Adipose tissue (tissue), 3 donors: ENCODE data around the gene RTN4IP1. TPM values are rescaled to one million over a fixed set of nuclear protein-coding genes. Genes with fewer than 3 reads are reported as not detected.
"Not testable (repeated sequence)": the region's sequence is repeated elsewhere in the genome, so short reads cannot be mapped to it uniquely, and the experiment has no call there.

Experiments used
- H3K27ac ChIP-seq: one replicate; pipeline ENCODE4 v1.5.1; 2013; ENCODE audit warnings: low read depth, low read length
- WGBS, 3 donors: extraction: QIAGEN DNeasy Blood & Tissue Kit; methylation state at CpG; one replicate each; pipeline ENCODE4 v1.1.7; 2013; 5-methylcytosine and 5-hydroxymethylcytosine counted together
- polyA plus RNA-seq, 3 donors: library from polyadenylated mRNA; stranded (reverse); fragments of 200-250 nt; gene quantifications; one replicate each; pipeline ENCODE4 v1.2.3, GENCODE V29; 2013
- donor health status: healthy with polysubstance abuse.
- donor health status: Bipolar disorder and iron deficiency.
- donor health status: healthy.

The RTN4IP1 gene
- polyA plus RNA-seq, 3 donors: 2.3 to 5.7 (median 4.4) TPM

GRCh38 chr6:106630366-106630765, 1.1 kb upstream of the RTN4IP1 start:
- WGBS, 3 donors: 37 to 57% (median 51%) methylated on average over 5 of the region's 5 CpGs

GRCh38 chr6:106629859-106630163, 513 bp upstream of the RTN4IP1 start:
- no peak overlapping the region for H3K27ac ChIP-seq
- WGBS, 3 donors: 0 to 2% (median 1%) methylated on average over 14 of the region's 14 CpGs

More at GRCh38 chr6:106630366-106630765, 1.1 kb upstream of the RTN4IP1 start:
- no peak overlapping the region for H3K27ac ChIP-seq

- 21 to 30% (median 30%) methylated on average over 7 of the region's 7 CpGs for WGBS, 3 donors
- no peak overlapping the region for H3K27ac ChIP-seq
These were observed 618 bp downstream of the RTN4IP1 start for GRCh38 chr6:106628658-106629102.

- H3K27ac ChIP-seq: not testable (repeated sequence)
- 91 to 94% (median 92%) methylated on average over 16 of the region's 16 CpGs for WGBS, 3 donors
These were observed 1.5 kb downstream of the RTN4IP1 start for GRCh38 chr6:106627760-106628159.

GRCh38 chr6:106626485-106626884, 2.8 kb downstream of the RTN4IP1 start:
- WGBS, 3 donors: 35 to 55% (median 50%) methylated on average over 2 of the region's 2 CpGs
- no peak overlapping the region for H3K27ac ChIP-seq

- H3K27ac ChIP-seq: no peak overlapping the region
- 87 to 93% (median 90%) methylated on average over 1 of the region's 1 CpG for WGBS, 3 donors
These were observed 6.3 kb downstream of the RTN4IP1 start for GRCh38 chr6:106623039-106623438.

GRCh38 chr6:106622412-106622811, 6.9 kb downstream of the RTN4IP1 start:
- 95 to 97% (median 96%) methylated on average over 8 of the region's 8 CpGs for WGBS, 3 donors
- no peak overlapping the region for H3K27ac ChIP-seq

- H3K27ac ChIP-seq: no peak overlapping the region
- WGBS, 3 donors: 73 to 89% (median 85%) methylated on average over 3 of the region's 3 CpGs
These were observed 8.2 kb downstream of the RTN4IP1 start for GRCh38 chr6:106620931-106621672.

GRCh38 chr6:106619223-106619622, 10.1 kb downstream of the RTN4IP1 start:
- H3K27ac ChIP-seq: no peak overlapping the region
- WGBS, 3 donors: 45 to 88% (median 56%) methylated on average over 1 of the region's 1 CpG

GRCh38 chr6:106618324-106618723, 11.0 kb downstream of the RTN4IP1 start:
- H3K27ac ChIP-seq: no peak overlapping the region
- 54 to 76% (median 72%) methylated on average over 3 of the region's 3 CpGs for WGBS, 3 donors

GRCh38 chr6:106617857-106618256, 11.4 kb downstream of the RTN4IP1 start:
- WGBS, 3 donors: 79 to 96% (median 82%) methylated on average over 1 of the region's 1 CpG
- no peak overlapping the region for H3K27ac ChIP-seq

GRCh38 chr6:106617302-106617701, 12.0 kb downstream of the RTN4IP1 start:
- no peak overlapping the region for H3K27ac ChIP-seq

- H3K27ac ChIP-seq: no peak overlapping the region
- WGBS, 3 donors: 76 to 85% (median 78%) methylated on average over 3 of the region's 3 CpGs
These were observed 14.6 kb downstream of the RTN4IP1 start for GRCh38 chr6:106614592-106615257.

- 61 to 71% (median 70%) methylated on average over 1 of the region's 1 CpG for WGBS, 3 donors
- H3K27ac ChIP-seq: no peak overlapping the region
These were observed 15.1 kb downstream of the RTN4IP1 start for GRCh38 chr6:106614166-106614565.

- 84 to 97% (median 94%) methylated on average over 1 of the region's 1 CpG for WGBS, 3 donors
- H3K27ac ChIP-seq: no peak overlapping the region
These were observed 15.7 kb downstream of the RTN4IP1 start for GRCh38 chr6:106613590-106613989.

- no peak overlapping the region for H3K27ac ChIP-seq
- 93 to 97% (median 95%) methylated on average over 9 of the region's 9 CpGs for WGBS, 3 donors
These were observed 16.5 kb downstream of the RTN4IP1 start for GRCh38 chr6:106612671-106613416.

- H3K27ac ChIP-seq: no peak overlapping the region
- WGBS, 3 donors: 90 to 95% (median 92%) methylated on average over 2 of the region's 2 CpGs
These were observed 18.3 kb downstream of the RTN4IP1 start for GRCh38 chr6:106611030-106611429.

- no peak overlapping the region for H3K27ac ChIP-seq
- WGBS, 3 donors: 69 to 81% (median 80%) methylated on average over 6 of the region's 6 CpGs
These were observed 19.6 kb downstream of the RTN4IP1 start for GRCh38 chr6:106609699-106610098.

- WGBS, 3 donors: 6 to 17% (median 9%) methylated on average over 2 of the region's 2 CpGs
- no peak overlapping the region for H3K27ac ChIP-seq
These were observed 21.1 kb downstream of the RTN4IP1 start for GRCh38 chr6:106608080-106608668.
